B cell (primary cell): Measurements from ENCODE around the gene CLOCK. TPM values are rescaled to one million over a fixed set of nuclear protein-coding genes. Genes with fewer than 3 reads are reported as not detected.

Experiments
- ATAC-seq: fragments of 200-7000 bp; cut with Tn5 transposase; one replicate; pipeline ENCODE4 v1.10.0; 2021; ENCODE audit warnings: low read depth, mild to moderate bottlenecking, moderate number of reproducible peaks, moderate library complexity
- CTCF ChIA-PET: fragments of 350-600 bp; sonication (Branson Sonifier 250); formaldehyde crosslinking; loops from one replicate; lab custom pipeline; 2021; ENCODE audit warnings: antibody characterized with exemption, inconsistent platforms; lab: Charles Lee
- POLR2A ChIA-PET: fragments of 350-600 bp; sonication (Branson Sonifier 250); formaldehyde crosslinking; loops from one replicate; lab custom pipeline; 2021; ENCODE audit warnings: antibody characterized with exemption; lab: Charles Lee
- DNase-seq: peaks from one replicate; pipeline ENCODE4 v3.0.0; 2013
- H2AFZ ChIP-seq: 2 replicates; pipeline ENCODE4 v1.6.1; 2012; ENCODE audit warnings: mild to moderate bottlenecking, low read depth, low read length; ENCODE audit not compliant: insufficient read depth, poor library complexity, severe bottlenecking
- H3K27ac ChIP-seq, 2 donors: 1 replicate in 1 of 2; 2 replicates in 1 of 2; pipeline ENCODE4 v1.5.1; 2012 to 2013; ENCODE audit warnings: low read length in 2 of 2, mild to moderate bottlenecking in 2 of 2, moderate library complexity in 1 of 2
- H3K27me3 ChIP-seq, 4 experiments: fragments of 200-600 bp in 1 of 4; sonication (generic) in 1 of 4; replicated peaks in 1 of 4; 1 replicate in 2 of 4; 2 replicates in 2 of 4; pipeline versions ENCODE4 v1.6.1 to v1.7.0; 2013 to 2016; ENCODE audit warnings: low read length in 3 of 4, mild to moderate bottlenecking in 2 of 4, mixed read lengths in 1 of 4, moderate library complexity in 1 of 4; ENCODE audit not compliant: insufficient read depth in 4 of 4, control insufficient read depth in 3 of 4; ENCODE audit errors: control extremely low read depth in 1 of 4
- H3K36me3 ChIP-seq, 2 experiments: replicated peaks in 1 of 2; 1 replicate in 1 of 2; 2 replicates in 1 of 2; pipeline versions ENCODE4 v1.6.1 to v1.7.1; 2013; ENCODE audit warnings: low read length in 1 of 2; ENCODE audit not compliant: insufficient read depth in 2 of 2, control insufficient read depth in 1 of 2; ENCODE audit errors: control extremely low read depth in 1 of 2, extremely low read depth in 1 of 2
- H3K4me1 ChIP-seq, 2 donors: fragments of 200-600 bp in 1 of 2; sonication (generic) in 1 of 2; 1 replicate in 1 of 2; 2 replicates in 1 of 2; pipeline versions ENCODE4 v1.5.1 to v1.6.1; 2013 to 2017; ENCODE audit warnings: low read length in 2 of 2; ENCODE audit not compliant: control insufficient read depth in 2 of 2, insufficient read depth in 2 of 2
- H3K4me2 ChIP-seq: replicated peaks from 2 replicates; pipeline ENCODE3; 2012; ENCODE audit warnings: mild to moderate bottlenecking, low read depth, low read length; ENCODE audit not compliant: poor library complexity, severe bottlenecking
- H3K4me3 ChIP-seq, 5 experiments: fragments of 200-600 bp in 1 of 5; sonication (generic) in 1 of 5; 1 replicate in 3 of 5; 2 replicates in 2 of 5; pipeline versions ENCODE4 v1.5.1 to v1.7.0; 2011 to 2016; ENCODE audit warnings: low read length in 4 of 5, mild to moderate bottlenecking in 4 of 5, low read depth in 2 of 5, control low read depth in 1 of 5, moderate library complexity in 1 of 5; ENCODE audit not compliant: insufficient read depth in 1 of 5; ENCODE audit errors: control extremely low read depth in 1 of 5, extremely low read depth in 1 of 5
- H3K79me2 ChIP-seq: fragments of 200-600 bp; sonication (generic); one replicate; pipeline ENCODE4 v1.6.0; 2016; ENCODE audit warnings: low read length; ENCODE audit not compliant: control insufficient read depth, insufficient read depth
- H3K9ac ChIP-seq: fragments of 200-600 bp; sonication (generic); 2 replicates; pipeline ENCODE4 v1.6.1; 2017; ENCODE audit warnings: mild to moderate bottlenecking, low read length, moderate library complexity
- H3K9me3 ChIP-seq, 3 donors: one replicate each; pipeline versions ENCODE4 v1.6.1 to v1.7.1; 2013; ENCODE audit warnings: low read length in 2 of 3; ENCODE audit not compliant: control insufficient read depth in 2 of 3, insufficient read depth in 1 of 3; ENCODE audit errors: control extremely low read depth in 1 of 3
- H4K20me1 ChIP-seq: 2 replicates; pipeline ENCODE4 v1.6.0; 2012; ENCODE audit warnings: mild to moderate bottlenecking, low read length; ENCODE audit not compliant: insufficient read depth, control insufficient read depth, poor library complexity, severe bottlenecking
- H3K27ac Mint-ChIP-seq: one replicate; pipeline ENCODE4 v1.8.0; 2021; ENCODE audit warnings: mixed read lengths
- H3K27me3 Mint-ChIP-seq: one replicate; pipeline ENCODE4 v1.8.0; 2021; ENCODE audit warnings: mixed read lengths
- H3K4me1 Mint-ChIP-seq: one replicate; pipeline ENCODE4 v1.8.0; 2021; ENCODE audit warnings: mixed read lengths
- H3K4me3 Mint-ChIP-seq: one replicate; pipeline ENCODE4 v1.8.0; 2021; ENCODE audit warnings: mixed read lengths
- H3K9me3 Mint-ChIP-seq: one replicate; pipeline ENCODE4 v1.8.0; 2022; ENCODE audit warnings: mixed read lengths; ENCODE audit not compliant: insufficient read depth
- CTCF ChIP-seq: fragments of 200-600 bp; IDR thresholded peaks from one replicate; pipeline ENCODE4 v1.8.0; 2022; ENCODE audit warnings: antibody characterized with exemption, mild to moderate bottlenecking
- EZH2 ChIP-seq: IDR thresholded peaks from 2 replicates; pipeline ENCODE4 v1.6.1; 2012; ENCODE audit warnings: borderline replicate concordance, low read depth, mild to moderate bottlenecking, moderate library complexity, low read length; ENCODE audit not compliant: insufficient read depth, poor library complexity, severe bottlenecking
- WGBS: methylation state at CpG from one replicate; pipeline ENCODE4 v1.1.5; 2013; ENCODE audit warnings: missing lambda C conversion rate; ENCODE audit not compliant: insufficient coverage; 5-methylcytosine and 5-hydroxymethylcytosine counted together
- intact Hi-C: fragments of 100-400 bp; cut with micrococcal nuclease; formaldehyde crosslinking; loops from one replicate; pipeline ENCODE4 v1.10.0; 2022
- polyA plus RNA-seq: library from polyadenylated mRNA; depleted of rRNA; stranded (reverse); fragments of >200 nt; gene quantifications from 2 replicates; pipeline ENCODE4 v1.2.3, GENCODE V29; 2012
- total RNA-seq, 2 donors: library from RNA; stranded (reverse); fragments of 120-200 nt in 1 of 2; gene quantifications; 1 replicate in 1 of 2; 2 replicates in 1 of 2; pipeline versions ENCODE4 v1.2.3 to v1.2.4, GENCODE V29; 2013 to 2022

The CLOCK gene
- total and polyA plus RNA-seq, 2 donors (not counting 1 experiment from before 2014, with no cell fraction given) = 2.8 to 14.2 TPM

GRCh38 chr4:55406545-55406944, 140.2 kb downstream of the CLOCK start:
- Histone ChIP-seq H3K4me3 (no peak overlapping the region), H3K4me1 (peaks cover 14% of the 10 kb centered on the region in 2 donors), H3K27me3 (no peaks in the 10 kb centered on the region), H4K20me1 (peaks cover 51% of the 10 kb centered on the region), H3K27ac (no peak overlapping the region), H3K4me2 (no peak overlapping the region), H3K36me3 (peaks cover 12 to 15% of the 10 kb centered on the region in 2 experiments), H3K9me3 (no peaks in the 10 kb centered on the region), H3K9ac (no peak overlapping the region), H2AFZ (no peak overlapping the region), H3K79me2 (peaks cover 88% of the 10 kb centered on the region)
- intact Hi-C loops = no loop called here
- Mint-ChIP-seq H3K27me3 (no peaks in the 10 kb centered on the region), H3K9me3 (no peaks in the 10 kb centered on the region), H3K4me3 (no peak overlapping the region), H3K27ac (no peak overlapping the region), H3K4me1 (peaks cover 32% of the 10 kb centered on the region)
- no CpG with 5 or more reads among the region's 2 CpGs for WGBS
- DNase-seq (no peak), ATAC-seq (no peak)
- ChIA-PET CTCF (interaction anchor here (0.8 kb wide), 1 partner anchor 11 kb away, joined by 3 read pairs; no protein-coding TSS in a partner anchor), POLR2A (no interaction called here)
- TF ChIP-seq CTCF (no peak), EZH2 (no peak)

DNA sequence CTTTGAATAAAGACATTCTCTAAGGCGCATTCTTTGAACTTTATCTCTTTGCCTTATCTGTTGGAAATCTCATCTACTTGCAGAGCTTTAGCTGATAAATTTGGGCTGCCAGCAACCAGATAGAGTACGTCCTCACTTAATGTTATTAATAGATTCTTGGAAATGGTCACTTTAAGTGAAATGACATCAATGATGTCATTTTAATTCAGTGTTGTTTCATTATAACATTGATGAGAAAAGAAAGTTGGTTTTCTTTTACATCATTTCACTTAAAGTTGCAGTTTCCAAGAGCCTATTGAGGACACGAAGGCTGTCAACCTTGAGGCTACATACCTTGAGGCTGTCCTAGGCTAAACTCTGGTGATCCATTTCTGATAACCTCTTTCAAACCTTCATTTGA, 141.6 kb downstream of the CLOCK start:
- Histone ChIP-seq H3K27ac (no peak overlapping the region), H2AFZ (no peak overlapping the region), H3K9ac (no peak overlapping the region), H3K36me3 (peaks cover 12 to 15% of the 10 kb centered on the region in 2 experiments), H4K20me1 (peaks cover 46% of the 10 kb centered on the region), H3K9me3 (no peaks in the 10 kb centered on the region), H3K4me1 (peaks cover 9 to 13% of the 10 kb centered on the region in 2 donors), H3K79me2 (peaks cover 86% of the 10 kb centered on the region), H3K4me2 (no peak overlapping the region), H3K27me3 (no peaks in the 10 kb centered on the region), H3K4me3 (no peak overlapping the region)
- DNase-seq (no peak), ATAC-seq (no peak)
- Mint-ChIP-seq H3K4me3 (no peak overlapping the region), H3K27me3 (no peaks in the 10 kb centered on the region), H3K9me3 (no peaks in the 10 kb centered on the region), H3K27ac (no peak overlapping the region), H3K4me1 (peaks cover 34% of the 10 kb centered on the region)
- intact Hi-C loops = no loop called here
- POLR2A ChIA-PET = no interaction called here
- TF ChIP-seq EZH2 (no peak), CTCF (no peak)
- WGBS = no CpG with 5 or more reads among the region's 3 CpGs
- CTCF ChIA-PET = no interaction called here
